Measurements from ENCODE around the gene GMIP. TPM values are rescaled to one million over a fixed set of nuclear protein-coding genes. Genes with fewer than 3 reads are reported as not detected.
"Not testable (repeated sequence)": the region's sequence is repeated elsewhere in the genome, so short reads cannot be mapped to it uniquely, and the experiment has no call there.

Gene GMIP
- total RNA-seq, 4 donors from 2014 or later = 6.9 to 15.9 (median 7.5) TPM

GRCh38 chr19:19600793-19601330, 42.6 kb downstream of the GMIP start:
- WGBS = 60% methylated on average over 1 of the region's 1 CpG
- Histone ChIP-seq H3K9me3 (no peaks in the 10 kb centered on the region), H3K27me3 (no peaks in the 10 kb centered on the region), H3K27ac (replicated peaks in 1 of 4) (no peak overlapping the region), H3K4me3 (no peak overlapping the region), H3K36me3 (no peaks in the 10 kb centered on the region), H3K4me1 (no peaks in the 10 kb centered on the region)
- intact Hi-C loops (cut with DNase I) = no loop called here
- no peak for TF ChIP-seq EP300 (IDR thresholded peaks at IDR 0.05)
- TF ChIP-seq, protein P1, sequence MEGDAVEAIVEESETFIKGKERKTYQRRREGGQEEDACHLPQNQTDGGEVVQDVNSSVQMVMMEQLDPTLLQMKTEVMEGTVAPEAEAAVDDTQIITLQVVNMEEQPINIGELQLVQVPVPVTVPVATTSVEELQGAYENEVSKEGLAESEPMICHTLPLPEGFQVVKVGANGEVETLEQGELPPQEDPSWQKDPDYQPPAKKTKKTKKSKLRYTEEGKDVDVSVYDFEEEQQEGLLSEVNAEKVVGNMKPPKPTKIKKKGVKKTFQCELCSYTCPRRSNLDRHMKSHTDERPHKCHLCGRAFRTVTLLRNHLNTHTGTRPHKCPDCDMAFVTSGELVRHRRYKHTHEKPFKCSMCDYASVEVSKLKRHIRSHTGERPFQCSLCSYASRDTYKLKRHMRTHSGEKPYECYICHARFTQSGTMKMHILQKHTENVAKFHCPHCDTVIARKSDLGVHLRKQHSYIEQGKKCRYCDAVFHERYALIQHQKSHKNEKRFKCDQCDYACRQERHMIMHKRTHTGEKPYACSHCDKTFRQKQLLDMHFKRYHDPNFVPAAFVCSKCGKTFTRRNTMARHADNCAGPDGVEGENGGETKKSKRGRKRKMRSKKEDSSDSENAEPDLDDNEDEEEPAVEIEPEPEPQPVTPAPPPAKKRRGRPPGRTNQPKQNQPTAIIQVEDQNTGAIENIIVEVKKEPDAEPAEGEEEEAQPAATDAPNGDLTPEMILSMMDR (IDR thresholded peaks at IDR 0.05) = no peak
- TF ChIP-seq POLR2A (IDR thresholded peaks at IDR 0.05; ENCODE audit: low read depth) = no peak
- no peak for TF ChIP-seq POLR2AphosphoS5 (IDR thresholded peaks at IDR 0.05)
- no peak for DNase-seq (ENCODE audit: extremely low spot score)

- H3K4me1 ChIP-seq; H3K36me3 ChIP-seq; intact Hi-C loops (cut with DNase I); DNase-seq (ENCODE audit: extremely low spot score); H3K4me3 ChIP-seq; H3K9me3 ChIP-seq; H3K27ac ChIP-seq (replicated peaks in 1 of 4); H3K27me3 ChIP-seq: not testable (repeated sequence)
- 94% methylated on average over 20 of the region's 20 CpGs for WGBS
Measured at GRCh38 chr19:19598728-19599451, 44.6 kb downstream of the GMIP start.

DNA sequence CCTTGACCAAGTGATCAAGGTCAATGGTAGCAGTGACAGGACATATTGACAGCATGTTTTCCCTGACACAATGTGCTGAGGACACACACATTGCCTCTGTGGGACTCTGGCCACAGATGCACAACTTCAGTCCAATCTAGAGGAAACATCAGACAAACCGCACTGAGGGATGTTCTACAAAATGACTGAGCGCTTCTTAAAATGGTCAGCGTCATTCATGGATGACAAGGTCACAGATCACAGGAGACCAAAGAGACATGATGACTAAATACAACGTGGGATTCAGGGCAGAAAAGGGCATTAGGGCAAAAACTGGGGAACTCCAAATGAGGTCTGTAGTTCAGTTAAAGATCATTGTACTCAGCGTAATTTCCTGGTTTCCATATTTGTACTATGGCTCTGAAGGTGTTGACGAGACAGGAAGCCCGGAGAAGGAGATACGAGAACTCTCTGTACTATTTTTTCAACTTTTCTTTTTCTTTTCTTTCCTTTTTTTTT, 45.6 kb downstream of the GMIP start:
- Histone ChIP-seq H3K27ac (replicated peaks in 1 of 4) (no peak overlapping the region), H3K4me1 (no peaks in the 10 kb centered on the region), H3K27me3 (no peaks in the 10 kb centered on the region), H3K4me3 (no peak overlapping the region), H3K9me3 (no peaks in the 10 kb centered on the region), H3K36me3 (no peaks in the 10 kb centered on the region)
- intact Hi-C loops (cut with DNase I) = no loop called here
- DNase-seq (ENCODE audit: extremely low spot score) = no peak
- WGBS = 82% methylated on average over 8 of the region's 8 CpGs
- TF ChIP-seq, protein P1 (IDR thresholded peaks at IDR 0.05) = no peak
- TF ChIP-seq POLR2A (IDR thresholded peaks at IDR 0.05; ENCODE audit: low read depth) = no peak

- Histone ChIP-seq H3K27me3 (no peaks in the 10 kb centered on the region), H3K27ac (replicated peaks in 1 of 4) (no peak overlapping the region), H3K4me3 (no peak overlapping the region), H3K9me3 (no peaks in the 10 kb centered on the region), H3K36me3 (no peaks in the 10 kb centered on the region), H3K4me1 (peaks cover 4 to 14% (median 13%) of the 10 kb centered on the region in 4 donors)
- WGBS = 70% methylated on average over 8 of the region's 8 CpGs
- TF ChIP-seq, protein P1 (IDR thresholded peaks at IDR 0.05) = no peak
- TF ChIP-seq POLR2A (IDR thresholded peaks at IDR 0.05; ENCODE audit: low read depth) (no peak), POLR2AphosphoS5 (IDR thresholded peaks at IDR 0.05) (no peak), EP300 (IDR thresholded peaks at IDR 0.05) (no peak)
- no peak for DNase-seq (ENCODE audit: extremely low spot score)
- intact Hi-C loops (cut with DNase I) = no loop called here
Measured at GRCh38 chr19:19595171-19595701, 48.2 kb downstream of the GMIP start.

- WGBS = 91% methylated on average over 4 of the region's 4 CpGs
- DNase-seq (ENCODE audit: extremely low spot score) = no peak
- Histone ChIP-seq H3K4me3 (no peak overlapping the region), H3K4me1 (peaks cover 4 to 14% (median 13%) of the 10 kb centered on the region in 4 donors), H3K9me3 (no peaks in the 10 kb centered on the region), H3K27me3 (no peaks in the 10 kb centered on the region), H3K36me3 (no peaks in the 10 kb centered on the region), H3K27ac (replicated peaks in 1 of 4) (no peak overlapping the region)
- TF ChIP-seq EP300 (IDR thresholded peaks at IDR 0.05) (no peak), POLR2A (IDR thresholded peaks at IDR 0.05; ENCODE audit: low read depth) (no peak), POLR2AphosphoS5 (IDR thresholded peaks at IDR 0.05) (no peak)
- TF ChIP-seq, protein P1 (IDR thresholded peaks at IDR 0.05) = no peak
- intact Hi-C loops (cut with DNase I) = no loop called here
Measured at GRCh38 chr19:19594381-19594780, 49.1 kb downstream of the GMIP start.

Data from esophagus muscularis mucosa (tissue), 4 donors.